HepG2 (cell line): ENCODE data around the gene RNU7-1. TPM values are rescaled to one million over a fixed set of nuclear protein-coding genes. Genes with fewer than 3 reads are reported as not detected.
A peak's percentile ranks its signal among the peaks of the same experiment; 100 is the strongest.

Experiments used
- ATF6 ChIP-seq: sonication (generic); formaldehyde crosslinking; conservative IDR thresholded peaks from 2 replicates; pipeline ENCODE4 v1.4.0; 2020; ENCODE audit warnings: missing genetic modification reagents
- BRCA1 ChIP-seq: sonication (generic); formaldehyde crosslinking; IDR thresholded peaks from 2 replicates; pipeline ENCODE4 v1.4.0; 2020; ENCODE audit warnings: missing genetic modification reagents
- CBFB ChIP-seq: sonication (generic); formaldehyde crosslinking; IDR thresholded peaks from 2 replicates; pipeline ENCODE4 v1.4.0; 2020; ENCODE audit warnings: missing genetic modification reagents
- CBX5 ChIP-seq: sonication (generic); formaldehyde crosslinking; IDR thresholded peaks from 2 replicates; pipeline ENCODE4 v1.4.0; 2020; ENCODE audit warnings: missing genetic modification reagents, borderline replicate concordance
- CENPBD1 ChIP-seq: sonication (generic); formaldehyde crosslinking; IDR thresholded peaks from 2 replicates; pipeline ENCODE4 v1.8.0; 2022; ENCODE audit warnings: missing genetic modification reagents, low read depth, mild to moderate bottlenecking, borderline replicate concordance
- ELF3 ChIP-seq: IDR thresholded peaks from 2 replicates; pipeline ENCODE4 v1.6.1; 2016; ENCODE audit warnings: missing genetic modification reagents, missing compliant biosample characterization
- EP300 ChIP-seq, 3 experiments: sonication (generic) in 1 of 3; formaldehyde crosslinking in 1 of 3; IDR thresholded peaks; 2 replicates each; pipeline versions ENCODE4 v1.5.1 to v1.6.1; 2011 to 2020; ENCODE audit warnings: low read depth in 2 of 3, low read length in 2 of 3, borderline replicate concordance in 1 of 3, improper control_type of control experiment in 1 of 3, mild to moderate bottlenecking in 1 of 3, missing genetic modification reagents in 1 of 3, moderate library complexity in 1 of 3
- ETV5 ChIP-seq: IDR thresholded peaks from 2 replicates; pipeline ENCODE4 v1.6.1; 2018; ENCODE audit warnings: missing biosample characterization, missing genetic modification reagents, inconsistent platforms, borderline replicate concordance
- GPBP1L1 ChIP-seq: sonication (generic); formaldehyde crosslinking; IDR thresholded peaks from 2 replicates; pipeline ENCODE4 v1.5.0; 2020; ENCODE audit warnings: mild to moderate bottlenecking, missing genetic modification reagents
- HMG20B ChIP-seq: conservative IDR thresholded peaks from 2 replicates; pipeline ENCODE4 v1.6.1; 2016; ENCODE audit warnings: missing genetic modification reagents, missing compliant biosample characterization
- MEF2D ChIP-seq: sonication (generic); formaldehyde crosslinking; IDR thresholded peaks from 2 replicates; pipeline ENCODE4 v1.5.1; 2020; ENCODE audit warnings: mild to moderate bottlenecking, missing genetic modification reagents
- MYPOP ChIP-seq: sonication (generic); formaldehyde crosslinking; IDR thresholded peaks from 2 replicates; pipeline ENCODE4 v1.8.1; 2023; ENCODE audit warnings: mild to moderate bottlenecking, moderate library complexity, missing genetic modification reagents
- SNAPC2 ChIP-seq: sonication (generic); formaldehyde crosslinking; IDR thresholded peaks from 2 replicates; pipeline ENCODE4 v1.8.1; 2022; ENCODE audit warnings: mild to moderate bottlenecking, missing genetic modification reagents
- STAG1 ChIP-seq: sonication (generic); formaldehyde crosslinking; IDR thresholded peaks from 2 replicates; pipeline ENCODE4 v1.4.0; 2020; ENCODE audit warnings: missing genetic modification reagents
- TCF7 ChIP-seq: sonication (generic); IDR thresholded peaks from 2 replicates; pipeline ENCODE4 v1.6.1; 2016; ENCODE audit warnings: antibody characterized with exemption, low read depth
- ZFP91 ChIP-seq: sonication (generic); formaldehyde crosslinking; IDR thresholded peaks from 2 replicates; pipeline ENCODE4 v1.9.0; 2022; ENCODE audit warnings: missing genetic modification reagents, mild to moderate bottlenecking, borderline replicate concordance
- ZNF263 ChIP-seq: sonication (generic); formaldehyde crosslinking; IDR thresholded peaks from 2 replicates; pipeline ENCODE4 v1.4.0; 2020; ENCODE audit warnings: missing genetic modification reagents
- ZNF383 ChIP-seq: sonication (generic); formaldehyde crosslinking; IDR thresholded peaks from 2 replicates; pipeline ENCODE4 v1.4.0; 2020; ENCODE audit warnings: missing genetic modification reagents, mild to moderate bottlenecking, borderline replicate concordance
- ZNF414 ChIP-seq: sonication (generic); formaldehyde crosslinking; IDR thresholded peaks from 2 replicates; pipeline ENCODE4 v1.5.0; 2020; ENCODE audit warnings: missing genetic modification reagents
- ZNF605 ChIP-seq: sonication (generic); formaldehyde crosslinking; IDR thresholded peaks from 2 replicates; pipeline ENCODE4 v1.8.0; 2022; ENCODE audit warnings: mild to moderate bottlenecking, missing genetic modification reagents
- ZNF644 ChIP-seq: IDR thresholded peaks from 2 replicates; pipeline ENCODE4 v1.6.1; 2016; ENCODE audit warnings: low read depth
- ZNF766 ChIP-seq: sonication (generic); formaldehyde crosslinking; IDR thresholded peaks from 2 replicates; pipeline ENCODE4 v1.5.0; 2020; ENCODE audit warnings: missing genetic modification reagents, borderline replicate concordance
- ZSCAN22 ChIP-seq: sonication (generic); formaldehyde crosslinking; IDR thresholded peaks from 2 replicates; pipeline ENCODE4 v1.4.0; 2020; ENCODE audit warnings: mild to moderate bottlenecking, missing genetic modification reagents
- polyA plus RNA-seq, 8 experiments: library from polyadenylated mRNA; depleted of rRNA in 3 of 8; stranded (reverse) in 7 of 8; unstranded in 1 of 8; fragments of >200 nt; fragmentation: Illumina TruSeq in 4 of 8; extraction: Trizol in 4 of 8; gene quantifications; 2 replicates each; pipeline versions ENCODE4 v1.2.1 to v1.2.3, GENCODE V29; 2011 to 2016; ENCODE audit warnings: low read depth in 4 of 8, missing spikeins in 1 of 8, mixed read lengths in 1 of 8; ENCODE audit not compliant: insufficient read depth in 1 of 8
- total RNA-seq, 5 experiments: library from RNA; depleted of rRNA; stranded (reverse); fragments of >200 nt; fragmentation: Illumina TruSeq; extraction: Trizol; gene quantifications; 2 replicates each; pipeline ENCODE4 v1.2.3, GENCODE V29; 2016; ENCODE audit warnings: low read depth in 1 of 5

RNU7-1 gene
- total and polyA plus RNA-seq, 2 of the 13 experiments (the other 11 are each of a cell fraction or from before 2014, with no cell fraction given): not detected

GRCh38 chr12:6961695-6962284 is 18.2 kb downstream of the RNU7-1 start (continued):
- TF ChIP-seq ZFP91 (CRISPR knock-in tag) (peak; percentile 29; the same call in 1 of the 2 replicates), MEF2D (CRISPR knock-in tag) (0 out of 2 replicates have a peak, but pooled peaks have one; percentile 49), ZNF383 (CRISPR knock-in tag) (no peak), CBFB (CRISPR knock-in tag) (0 out of 2 replicates have a peak, but pooled peaks have one; percentile 34), ZNF414 (CRISPR knock-in tag) (no peak), ELF3 (CRISPR knock-in tag) (0 out of 2 replicates have a peak, but pooled peaks have one; percentile 43), ZNF263 (CRISPR knock-in tag) (peak; percentile 99), BRCA1 (no peak), CENPBD1 (CRISPR knock-in tag) (no peak), MYPOP (CRISPR knock-in tag) (0 out of 2 replicates have a peak, but pooled peaks have one; percentile 48), EP300 (IDR thresholded peaks at IDR 0.05; ENCODE audit: low read depth in 2 of 2, low read length in 2 of 2) (no peak), EP300 (CRISPR knock-in tag; IDR thresholded peaks at IDR 0.05; ENCODE audit: borderline replicate concordance) (no peak), ATF6 (CRISPR knock-in tag) (0 out of 2 replicates have a peak, but pooled peaks have one; percentile 22), GPBP1L1 (no peak), SNAPC2 (CRISPR knock-in tag) (no peak), ZNF605 (CRISPR knock-in tag) (0 out of 2 replicates have a peak, but pooled peaks have one; percentile 35), ZSCAN22 (CRISPR knock-in tag) (no peak), ZNF644 (CRISPR knock-in tag) (no peak), TCF7 (no peak), ETV5 (CRISPR knock-in tag) (peak; percentile 83; the same call in 1 of the 2 replicates), ZNF766 (CRISPR knock-in tag) (0 out of 2 replicates have a peak, but pooled peaks have one; percentile 20), CBX5 (CRISPR knock-in tag) (no peak), STAG1 (peak; percentile 38), HMG20B (CRISPR knock-in tag) (no peak)
